IgD-negative memory B cell (primary cell): ENCODE data around the gene GPBP1L1. TPM values are rescaled to one million over a fixed set of nuclear protein-coding genes. Genes with fewer than 3 reads are reported as not detected.
A peak's percentile ranks its signal among the peaks of the same experiment; 100 is the strongest.
"Not testable (repeated sequence)": the region's sequence is repeated elsewhere in the genome, so short reads cannot be mapped to it uniquely, and the experiment has no call there.

ENCODE experiments used
- H3K27ac Mint-ChIP-seq, 3 donors: one replicate each; pipeline ENCODE4 v1.8.0; 2020 to 2022; ENCODE audit warnings: mild to moderate bottlenecking in 3 of 3, mixed read lengths in 3 of 3, moderate library complexity in 1 of 3
- H3K27me3 Mint-ChIP-seq: one replicate; pipeline ENCODE4 v1.8.0; 2021; ENCODE audit warnings: mixed read lengths
- H3K36me3 Mint-ChIP-seq: one replicate; pipeline ENCODE4 v1.8.0; 2020; ENCODE audit warnings: mild to moderate bottlenecking, mixed read lengths
- H3K4me1 Mint-ChIP-seq, 3 donors: one replicate each; pipeline ENCODE4 v1.8.0; 2020 to 2022; ENCODE audit warnings: mixed read lengths in 3 of 3, mild to moderate bottlenecking in 1 of 3
- H3K4me3 Mint-ChIP-seq, 4 donors: one replicate each; pipeline ENCODE4 v1.8.0; 2020 to 2022; ENCODE audit warnings: mild to moderate bottlenecking in 4 of 4, mixed read lengths in 4 of 4, moderate library complexity in 3 of 4
- H3K9me3 Mint-ChIP-seq, 3 donors: one replicate each; pipeline ENCODE4 v1.8.0; 2020 to 2021; ENCODE audit warnings: mixed read lengths in 3 of 3, mild to moderate bottlenecking in 1 of 3
- polyA plus RNA-seq: library from polyadenylated mRNA; unstranded; fragments of 300-500 nt; fragmentation: Illumina TruSeq; gene quantifications from one replicate; pipeline ENCODE4 v1.2.3, GENCODE V29; 2021

GPBP1L1 gene
- polyA plus RNA-seq, 1 donor from 2014 or later, result 83.4 TPM

DNA sequence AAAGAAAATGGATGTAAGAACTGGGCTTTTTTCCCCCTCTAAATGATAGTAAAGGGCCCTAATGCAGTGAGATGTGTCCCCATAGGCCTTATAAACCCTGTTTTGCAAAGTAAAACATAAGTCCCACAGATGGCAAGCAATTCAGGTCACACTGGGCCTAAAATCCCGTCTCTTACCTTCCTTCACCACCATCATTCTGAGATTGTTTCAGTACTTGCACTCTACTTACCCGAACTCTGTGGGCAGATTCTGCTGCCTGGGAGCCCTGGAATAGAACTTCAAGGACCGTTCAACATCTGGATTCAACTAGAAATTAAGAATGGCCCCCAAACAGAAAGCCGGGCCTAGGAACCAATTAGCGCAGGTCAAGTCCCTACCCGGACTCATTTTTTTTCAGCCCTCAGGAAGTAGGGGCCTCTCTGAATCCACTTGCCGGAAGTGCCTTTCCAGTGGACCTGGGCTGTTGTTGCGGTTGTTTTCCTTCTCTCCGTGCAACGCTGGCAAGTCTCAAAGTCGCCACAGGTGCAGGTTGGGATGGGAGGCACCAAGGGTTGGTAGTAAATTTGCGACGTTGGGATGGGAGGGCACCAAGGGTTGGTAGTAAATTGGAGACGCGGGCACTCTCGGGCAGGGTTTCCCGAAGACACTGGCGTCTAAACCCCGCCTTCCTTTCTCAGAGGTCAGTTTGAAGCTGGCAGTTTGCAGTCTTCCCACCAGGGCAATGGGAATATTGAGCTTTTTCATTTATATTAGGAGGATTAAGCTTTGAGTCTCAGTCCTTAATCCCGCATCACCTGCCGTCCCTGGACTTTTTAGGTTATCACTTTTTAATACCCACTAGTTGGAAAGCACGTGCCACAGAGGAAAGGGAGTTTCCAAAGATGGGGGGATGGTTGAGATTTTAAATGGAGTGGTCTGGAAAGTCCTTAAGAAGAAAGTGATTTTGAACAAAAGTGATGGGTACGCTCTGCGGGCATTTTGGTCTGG is 1.7 kb upstream of the GPBP1L1 start, which contains the start of gene TMEM69:
TSS of gene TMEM69 (plus strand) at position 428 of the 987 bp plus-strand sequence. CDS start 2,888 bp downstream, outside the sequence.
- Mint-ChIP-seq H3K4me3 (peak within 1 kb of the TSS; percentile 93 to 100 (median 99)), H3K9me3 (no peaks in the 10 kb centered on the region), H3K27ac (peak within 1 kb of the TSS; percentile 98 to 100 (median 100)), H3K4me1 (peaks cover 22 to 28% (median 24%) of the 10 kb centered on the region in 3 donors), H3K36me3 (no peaks in the 10 kb centered on the region), H3K27me3 (no peaks in the 10 kb centered on the region)

GRCh38 chr1:45687014-45687753 is 851 bp upstream of the GPBP1L1 start:
- peak overlapping the region; percentile 93 to 100 (median 99) for H3K4me3 Mint-ChIP-seq
- H3K27me3 Mint-ChIP-seq, result no peaks in the 10 kb centered on the region
- H3K36me3 Mint-ChIP-seq, result no peaks in the 10 kb centered on the region
- H3K4me1 Mint-ChIP-seq, result peaks cover 18 to 35% (median 31%) of the 10 kb centered on the region in 3 donors
- H3K27ac Mint-ChIP-seq, result peak overlapping the region; percentile 98 to 100 (median 100)
- H3K9me3 Mint-ChIP-seq, result no peaks in the 10 kb centered on the region

DNA sequence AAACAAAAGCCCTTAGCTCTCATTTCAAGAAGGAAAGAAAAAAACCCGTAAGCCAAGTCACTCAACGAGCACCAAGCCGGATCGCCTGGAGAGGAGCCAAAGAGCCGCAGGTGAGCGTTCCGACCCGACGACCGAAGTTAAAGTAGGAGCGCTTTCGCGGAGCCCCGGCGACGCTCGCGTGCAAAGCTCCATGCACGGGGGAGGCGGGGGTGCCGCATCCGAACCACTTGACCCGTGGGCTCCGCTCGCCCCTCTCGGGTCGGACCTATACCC is 382 bp downstream of the GPBP1L1 start:
- Mint-ChIP-seq H3K9me3 (no peaks in the 10 kb centered on the region), H3K27ac (peak overlapping the region; percentile 98 to 100 (median 100)), H3K4me3 (peak overlapping the region; percentile 93 to 100 (median 99)), H3K4me1 (peaks cover 22 to 43% (median 40%) of the 10 kb centered on the region in 3 donors), H3K27me3 (no peaks in the 10 kb centered on the region), H3K36me3 (no peaks in the 10 kb centered on the region)

DNA sequence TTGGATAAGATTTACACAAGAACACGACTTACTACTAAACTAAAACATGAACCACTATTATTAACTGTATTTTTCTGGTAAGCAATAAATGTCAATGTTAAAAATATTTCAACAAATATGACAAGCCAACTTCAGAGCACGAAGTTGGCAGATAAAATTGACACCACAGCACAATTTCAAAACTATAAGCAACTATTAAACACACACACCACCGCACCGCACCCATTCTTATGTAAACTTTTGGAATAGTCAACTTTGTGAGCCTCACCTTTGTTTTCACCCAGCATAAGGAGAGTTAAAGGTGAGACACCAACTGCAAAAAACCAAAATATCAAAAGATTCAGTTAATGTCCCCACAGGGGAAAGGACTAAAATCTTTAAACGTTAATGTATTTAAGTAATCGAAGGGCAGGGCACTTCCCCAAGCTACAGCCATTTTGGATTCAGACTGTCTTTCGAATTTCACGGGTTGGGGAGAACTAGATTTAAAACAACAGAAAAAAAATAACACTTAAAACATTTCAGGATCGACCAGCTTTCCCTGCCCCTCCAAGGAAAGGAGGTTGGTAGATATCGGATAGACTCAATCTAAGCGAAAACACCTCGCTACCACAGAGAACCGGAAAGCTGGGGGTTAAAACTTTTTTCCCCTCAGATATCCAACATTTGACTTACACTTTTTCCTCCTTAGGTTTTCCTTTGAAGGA is 872 bp downstream of the GPBP1L1 start:
- Mint-ChIP-seq H3K36me3 (no peaks in the 10 kb centered on the region), H3K9me3 (no peaks in the 10 kb centered on the region), H3K4me1 (peaks cover 27 to 46% (median 45%) of the 10 kb centered on the region in 3 donors), H3K4me3 (peak overlapping the region; percentile 93 to 100 (median 99)), H3K27ac (peak overlapping the region; percentile 98 to 100 (median 100)), H3K27me3 (no peaks in the 10 kb centered on the region)

DNA sequence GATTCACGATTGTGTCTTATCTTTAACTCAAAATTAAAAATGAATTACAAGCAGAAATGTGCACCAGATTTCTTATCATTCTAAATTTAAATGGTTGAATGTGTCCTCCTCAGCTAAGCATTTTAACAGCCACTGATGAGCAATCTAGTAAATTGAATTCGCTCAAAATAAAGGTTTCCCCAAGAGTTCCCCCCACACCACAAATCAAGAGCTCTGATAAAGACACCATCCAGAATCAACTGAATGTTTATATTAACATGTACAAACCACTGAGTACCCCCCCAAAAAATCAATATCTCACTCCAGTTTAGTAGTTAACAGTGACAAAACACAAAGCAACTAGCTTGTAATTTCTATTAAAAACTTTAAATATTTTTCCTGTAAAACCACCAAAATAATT is 1.9 kb downstream of the GPBP1L1 start:
- no peaks in the 10 kb centered on the region for H3K27me3 Mint-ChIP-seq
- no peaks in the 10 kb centered on the region for H3K9me3 Mint-ChIP-seq
- H3K4me3 Mint-ChIP-seq, result peak overlapping the region in 3 of 4 donors; percentile 34 to 100 (median 65)
- H3K27ac Mint-ChIP-seq, result peak overlapping the region in 1 of 3 donors; percentile 10
- H3K4me1 Mint-ChIP-seq, result peaks cover 29 to 50% (median 42%) of the 10 kb centered on the region in 3 donors
- H3K36me3 Mint-ChIP-seq, result no peaks in the 10 kb centered on the region

DNA sequence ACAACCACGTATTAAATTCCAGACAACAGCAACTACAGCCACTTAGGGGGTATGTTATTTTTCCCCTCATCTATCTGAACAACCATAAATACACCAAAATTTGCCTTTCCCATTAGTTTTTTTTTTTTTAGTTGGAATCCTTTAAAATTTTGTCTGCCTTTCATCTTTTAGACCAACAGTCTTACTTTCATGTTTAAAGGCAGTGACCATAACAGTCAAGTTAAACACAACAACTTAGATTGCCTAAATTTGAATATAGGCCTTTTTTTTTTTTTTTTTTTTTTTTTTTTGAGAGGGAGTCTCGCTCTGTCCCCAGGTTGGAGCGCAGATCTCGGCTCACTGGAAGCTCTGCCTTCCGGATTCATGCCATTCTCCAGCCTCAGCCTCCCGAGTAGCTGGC is 3.4 kb downstream of the GPBP1L1 start:
- Mint-ChIP-seq H3K4me3 (peak overlapping the region in 2 of 4 donors; percentile 45 to 54), H3K4me1 (peaks cover 36 to 58% (median 48%) of the 10 kb centered on the region in 3 donors), H3K27me3 (no peaks in the 10 kb centered on the region), H3K9me3 (no peaks in the 10 kb centered on the region), H3K27ac (no peak overlapping the region), H3K36me3 (no peaks in the 10 kb centered on the region)

- Mint-ChIP-seq H3K4me1 (peaks cover 45 to 65% (median 63%) of the 10 kb centered on the region in 3 donors), H3K27me3 (no peaks in the 10 kb centered on the region), H3K36me3 (no peaks in the 10 kb centered on the region), H3K27ac (peak overlapping the region in 2 of 3 donors; percentile 59 to 62), H3K9me3 (no peaks in the 10 kb centered on the region), H3K4me3 (peak overlapping the region in 2 of 4 donors; percentile 25 to 65)
These were observed 7.2 kb downstream of the GPBP1L1 start for GRCh38 chr1:45679123-45679522.

DNA sequence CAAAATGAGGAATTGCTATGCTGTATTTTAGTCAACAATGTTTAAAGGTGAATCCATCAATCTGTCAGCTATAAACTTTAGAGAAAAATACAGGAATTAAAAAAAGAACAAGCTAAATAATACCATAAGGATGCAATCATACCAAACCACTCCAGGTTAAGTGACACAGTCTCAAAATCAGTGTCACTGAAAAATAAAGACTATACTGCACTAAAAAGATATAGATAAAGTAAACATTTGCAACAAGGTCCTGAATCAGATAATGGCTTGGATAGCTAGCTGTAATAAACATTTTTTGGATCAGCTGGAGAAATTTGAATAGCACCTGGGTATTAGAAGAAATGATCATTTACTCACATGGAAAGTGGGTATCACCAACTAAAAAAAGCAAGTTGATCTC is 7.8 kb downstream of the GPBP1L1 start:
- Mint-ChIP-seq H3K27ac (peak overlapping the region in 1 of 3 donors; percentile 31), H3K4me1 (peaks cover 45 to 66% (median 66%) of the 10 kb centered on the region in 3 donors), H3K36me3 (no peaks in the 10 kb centered on the region), H3K9me3 (no peaks in the 10 kb centered on the region), H3K4me3 (no peak overlapping the region), H3K27me3 (no peaks in the 10 kb centered on the region)

DNA sequence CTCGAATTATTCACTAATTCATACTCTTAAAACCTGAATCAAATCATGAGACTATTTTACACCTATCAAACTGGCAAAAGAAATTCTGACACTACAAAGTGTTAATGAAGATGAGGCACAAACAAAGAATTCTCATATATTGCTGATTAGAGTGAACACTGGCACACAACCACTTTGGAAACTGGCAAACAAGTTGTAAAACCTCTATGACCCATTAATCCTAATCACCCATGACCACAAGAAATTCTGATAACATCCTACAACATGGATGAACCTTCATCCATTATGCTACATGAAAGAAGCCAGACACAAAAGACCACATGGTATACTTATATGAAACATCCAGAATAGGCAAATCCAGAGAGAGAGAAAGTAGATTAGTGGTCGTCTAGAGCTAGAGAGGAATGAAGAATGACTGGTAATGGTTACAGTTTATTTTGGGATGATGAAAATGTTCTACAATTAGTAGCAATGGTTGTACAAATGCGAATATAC is 8.5 kb downstream of the GPBP1L1 start:
- H3K36me3 Mint-ChIP-seq, result peaks cover 2% of the 10 kb centered on the region
- H3K27ac Mint-ChIP-seq, result no peak overlapping the region
- no peak overlapping the region for H3K4me3 Mint-ChIP-seq
- no peaks in the 10 kb centered on the region for H3K9me3 Mint-ChIP-seq
- H3K27me3 Mint-ChIP-seq, result no peaks in the 10 kb centered on the region
- H3K4me1 Mint-ChIP-seq, result peaks cover 49 to 71% (median 69%) of the 10 kb centered on the region in 3 donors

DNA sequence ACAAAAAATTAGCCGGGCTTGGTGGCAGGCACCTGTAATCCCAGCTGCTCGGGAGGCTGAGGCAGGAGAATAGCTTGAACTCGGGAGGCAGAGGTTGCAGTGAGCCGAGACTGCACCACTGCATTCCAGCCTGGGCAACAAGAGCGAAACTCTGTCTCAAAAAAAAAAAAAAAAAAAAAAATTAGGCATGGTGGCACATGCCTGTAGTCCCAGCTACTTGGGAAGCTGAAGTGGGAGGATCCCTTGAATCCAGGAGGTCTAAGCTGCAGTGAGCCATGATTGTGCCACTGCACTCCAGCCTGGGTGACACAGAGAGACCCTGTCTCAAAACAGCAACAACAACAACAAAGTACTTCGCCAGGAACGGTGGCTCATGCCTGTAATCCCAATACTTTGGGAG is 9.8 kb downstream of the GPBP1L1 start:
- H3K27me3 Mint-ChIP-seq, H3K4me3 Mint-ChIP-seq, H3K9me3 Mint-ChIP-seq, H3K36me3 Mint-ChIP-seq: not testable (repeated sequence)
- Mint-ChIP-seq H3K27ac (peak overlapping the region in 1 of 3 donors; percentile 57), H3K4me1 (peaks cover 55 to 67% (median 62%) of the 10 kb centered on the region in 3 donors)

GRCh38 chr1:45674478-45674877 is 11.9 kb downstream of the GPBP1L1 start:
- H3K4me1 Mint-ChIP-seq, result peaks cover 54 to 65% (median 59%) of the 10 kb centered on the region in 3 donors
- H3K36me3 Mint-ChIP-seq, result peaks cover 2% of the 10 kb centered on the region
- H3K9me3 Mint-ChIP-seq, result no peaks in the 10 kb centered on the region
- no peaks in the 10 kb centered on the region for H3K27me3 Mint-ChIP-seq
- H3K4me3 Mint-ChIP-seq, result no peak overlapping the region
- no peak overlapping the region for H3K27ac Mint-ChIP-seq

GRCh38 chr1:45673956-45674355 is 12.4 kb downstream of the GPBP1L1 start:
- peaks cover 2% of the 10 kb centered on the region for H3K36me3 Mint-ChIP-seq
- peaks cover 48 to 62% (median 60%) of the 10 kb centered on the region in 3 donors for H3K4me1 Mint-ChIP-seq
- no peak overlapping the region for H3K27ac Mint-ChIP-seq
- no peak overlapping the region for H3K4me3 Mint-ChIP-seq
- H3K27me3 Mint-ChIP-seq, result no peaks in the 10 kb centered on the region
- H3K9me3 Mint-ChIP-seq, result no peaks in the 10 kb centered on the region

GRCh38 chr1:45669859-45670655 is 16.3 kb downstream of the GPBP1L1 start:
- peak overlapping the region in 1 of 3 donors; percentile 62 for H3K27ac Mint-ChIP-seq
- no peaks in the 10 kb centered on the region for H3K27me3 Mint-ChIP-seq
- no peaks in the 10 kb centered on the region for H3K9me3 Mint-ChIP-seq
- H3K4me1 Mint-ChIP-seq, result peaks cover 41 to 51% (median 43%) of the 10 kb centered on the region in 3 donors
- H3K4me3 Mint-ChIP-seq, result no peak overlapping the region
- H3K36me3 Mint-ChIP-seq, result peaks cover 4% of the 10 kb centered on the region

DNA sequence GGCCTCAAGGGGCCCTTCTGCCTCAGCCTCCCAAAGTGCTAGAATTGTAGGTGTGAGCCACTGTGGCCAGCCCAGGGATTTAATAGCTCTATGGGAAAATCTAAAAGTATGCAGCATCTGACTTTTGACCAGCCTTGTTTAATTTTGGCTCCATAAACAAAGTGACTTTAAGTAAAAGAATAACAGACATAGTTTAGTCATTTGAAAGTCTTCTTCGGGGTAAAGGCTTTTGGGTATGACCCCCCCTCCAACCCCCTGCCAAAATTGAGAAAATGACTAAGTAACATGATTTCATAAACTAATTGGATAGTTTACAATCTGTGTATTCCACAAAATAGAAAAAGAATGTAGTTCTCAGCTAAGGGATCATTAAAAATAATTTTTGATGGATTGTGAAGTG is 17.0 kb downstream of the GPBP1L1 start:
- no peaks in the 10 kb centered on the region for H3K9me3 Mint-ChIP-seq
- H3K4me3 Mint-ChIP-seq, result no peak overlapping the region
- H3K27ac Mint-ChIP-seq, result no peak overlapping the region
- peaks cover 4% of the 10 kb centered on the region for H3K36me3 Mint-ChIP-seq
- H3K27me3 Mint-ChIP-seq, result no peaks in the 10 kb centered on the region
- peaks cover 36 to 47% (median 38%) of the 10 kb centered on the region in 3 donors for H3K4me1 Mint-ChIP-seq
